Hepatocyte (in vitro differentiated cells): ENCODE results near the gene LIN54.

Experiments used
- CTCF ChIP-seq: fragments of 200-600 bp; sonication (generic); IDR thresholded peaks from 2 replicates; pipeline ENCODE4 v1.5.1; 2016; ENCODE audit warnings: antibody characterized with exemption, mild to moderate bottlenecking; ENCODE audit not compliant: poor library complexity
- EZH2 ChIP-seq: fragments of 200-600 bp; sonication (generic); IDR thresholded peaks from 2 replicates; pipeline ENCODE4 v1.6.1; 2016; ENCODE audit warnings: antibody characterized with exemption, mild to moderate bottlenecking, borderline replicate concordance

DNA sequence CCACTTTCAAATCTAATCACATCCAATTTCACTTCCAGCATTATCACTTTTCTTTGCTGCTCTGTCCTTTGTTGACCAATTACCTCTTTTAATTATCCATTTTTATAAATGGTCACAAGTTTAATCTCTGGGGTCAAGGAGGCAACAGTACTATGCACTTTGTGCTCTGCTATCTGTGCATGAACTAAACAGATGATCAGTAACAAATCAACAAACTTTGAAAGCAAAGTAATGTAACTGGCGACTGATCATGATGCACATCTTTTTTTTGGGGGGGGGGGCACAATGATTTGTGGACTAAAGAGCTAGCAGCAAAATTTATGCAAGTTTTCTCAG, 118.2 kb downstream of the LIN54 start:
- no peak for TF ChIP-seq CTCF
- TF ChIP-seq EZH2, result no peak
